Left hindlimb (tissue), 1 donor: ENCODE data around the gene THAP8.

Experiments
- DNase-seq: peaks from one replicate; pipeline ENCODE4 v3.0.0-alpha.2; 2018

THAP8 gene

DNA sequence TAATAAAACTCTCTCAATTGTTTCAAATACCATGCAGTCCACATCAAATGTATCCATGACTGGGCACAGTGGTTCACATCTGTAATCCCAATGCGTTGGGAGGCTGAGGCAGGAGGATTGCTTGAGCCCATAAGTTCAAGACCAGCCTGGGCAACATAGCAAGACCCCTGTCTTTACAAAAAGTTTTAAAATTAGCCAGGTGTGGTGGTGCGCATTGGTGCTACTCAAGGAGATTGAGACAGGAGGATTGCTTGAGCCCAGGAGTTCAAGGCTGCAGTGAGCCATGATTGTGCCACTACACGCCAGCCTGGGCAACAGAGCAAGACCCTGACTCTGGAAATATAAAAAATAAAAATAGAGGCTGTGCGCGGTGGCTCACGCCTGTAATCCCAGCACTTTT, 26.4 kb downstream of the THAP8 start:
- no peak for DNase-seq

DNA sequence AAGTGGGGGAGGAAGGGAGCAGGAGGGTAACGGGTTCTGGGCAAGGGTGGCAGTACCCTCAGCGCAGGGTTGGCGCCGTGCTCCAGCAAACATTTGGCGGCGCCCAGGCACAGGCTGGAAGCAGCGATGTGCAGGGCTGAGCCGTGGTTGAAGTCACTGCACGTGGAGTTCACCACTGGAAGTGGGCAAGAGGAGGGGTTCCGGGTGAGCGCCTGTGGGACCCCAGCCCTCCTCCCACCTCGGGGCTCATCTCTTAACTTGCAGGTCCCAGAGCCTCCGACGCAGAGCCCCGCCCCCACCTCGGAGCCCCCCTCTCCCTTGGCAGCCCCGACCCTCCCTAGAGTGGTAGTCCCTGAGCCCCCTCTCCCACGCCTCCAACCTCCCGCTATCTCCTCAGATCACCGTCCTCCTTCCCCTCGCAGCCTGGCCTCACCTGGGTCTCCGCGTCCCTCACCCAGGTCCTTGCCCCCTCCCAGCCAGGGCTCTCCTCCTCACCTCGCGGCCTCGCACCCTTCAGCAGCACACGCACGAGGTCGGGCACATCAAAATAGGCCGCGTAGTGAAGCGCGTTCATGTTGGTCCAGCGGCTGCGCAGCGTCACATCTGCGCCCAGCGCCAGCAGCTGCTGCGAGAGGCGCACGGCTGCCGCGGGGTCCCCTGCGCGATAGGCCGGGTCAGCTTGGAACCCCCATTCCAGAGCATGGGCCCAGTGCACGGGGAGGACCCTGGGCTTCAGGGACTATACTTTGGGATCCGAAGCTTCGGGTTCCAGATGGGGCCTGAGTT, 27.8 kb downstream of the THAP8 start:
- DNase-seq, result no peak

DNA sequence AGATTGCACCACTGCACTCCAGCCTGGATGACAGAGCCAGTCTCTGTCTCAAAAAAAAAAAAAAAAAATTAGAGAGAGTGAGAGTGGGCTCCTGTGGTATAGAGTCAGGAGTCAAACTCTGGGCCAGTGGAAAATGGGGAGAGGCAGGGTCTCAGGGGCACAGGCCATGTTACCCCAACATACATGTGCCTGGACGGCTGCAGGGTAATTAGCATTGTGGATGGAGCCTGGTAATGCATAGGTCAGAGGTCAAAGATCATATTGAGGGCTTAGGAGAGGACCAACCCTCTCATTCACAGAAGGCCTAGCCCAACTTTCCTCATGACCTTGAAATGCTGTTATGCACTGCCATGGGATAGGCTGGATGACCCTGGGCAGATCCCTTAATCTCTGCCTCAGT, 28.5 kb downstream of the THAP8 start:
- DNase-seq, result peak; percentile 2

DNA sequence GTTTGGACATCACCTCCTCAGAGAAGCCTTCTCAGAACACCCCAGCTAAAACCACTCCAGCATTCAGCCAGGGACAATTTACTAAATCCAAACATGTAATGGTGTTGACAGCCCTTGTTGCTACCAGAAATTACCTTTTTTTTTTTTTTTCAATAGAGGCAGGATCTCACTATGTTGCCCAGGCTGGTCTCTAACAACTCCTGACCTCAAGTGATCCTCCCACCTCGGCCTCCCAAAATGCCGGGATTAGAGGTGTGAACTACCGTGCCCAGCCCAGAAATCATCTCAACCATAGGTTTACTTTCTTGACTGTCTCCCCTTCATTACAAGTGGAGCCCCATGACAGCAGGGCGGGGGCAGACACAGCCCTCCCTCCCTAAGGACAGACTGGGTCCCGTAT, 30.7 kb downstream of the THAP8 start:
- peak; percentile 13 for DNase-seq

DNA sequence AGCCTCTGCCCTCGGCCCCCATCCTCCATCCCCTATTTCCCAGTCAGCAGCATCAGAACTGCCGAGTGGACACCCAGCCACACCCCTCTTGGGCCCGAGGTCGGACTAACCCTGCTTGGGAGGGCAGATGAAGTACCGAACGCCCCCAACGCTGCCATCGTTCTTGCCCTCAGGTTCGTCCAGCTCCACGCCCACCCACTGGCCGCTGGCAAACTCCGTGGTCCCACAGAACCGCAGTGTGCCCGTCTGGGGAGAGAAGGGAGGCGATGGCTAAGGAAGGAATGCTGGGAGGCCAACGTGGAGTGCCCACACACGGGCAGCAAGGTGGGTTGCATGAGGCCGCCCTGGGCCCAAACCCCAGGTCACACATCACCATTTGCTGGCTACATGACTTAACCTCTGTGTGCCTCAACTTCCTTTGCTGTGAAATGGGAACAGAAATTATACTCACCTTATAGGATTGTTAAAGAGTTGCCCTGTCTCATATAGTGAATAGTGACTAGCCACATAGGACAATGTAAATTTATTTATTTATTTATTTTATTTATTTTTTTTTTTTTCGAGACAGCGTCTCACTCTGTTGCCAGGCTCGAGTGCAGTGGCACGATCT, 34.9 kb downstream of the THAP8 start:
- DNase-seq, result no peak

DNA sequence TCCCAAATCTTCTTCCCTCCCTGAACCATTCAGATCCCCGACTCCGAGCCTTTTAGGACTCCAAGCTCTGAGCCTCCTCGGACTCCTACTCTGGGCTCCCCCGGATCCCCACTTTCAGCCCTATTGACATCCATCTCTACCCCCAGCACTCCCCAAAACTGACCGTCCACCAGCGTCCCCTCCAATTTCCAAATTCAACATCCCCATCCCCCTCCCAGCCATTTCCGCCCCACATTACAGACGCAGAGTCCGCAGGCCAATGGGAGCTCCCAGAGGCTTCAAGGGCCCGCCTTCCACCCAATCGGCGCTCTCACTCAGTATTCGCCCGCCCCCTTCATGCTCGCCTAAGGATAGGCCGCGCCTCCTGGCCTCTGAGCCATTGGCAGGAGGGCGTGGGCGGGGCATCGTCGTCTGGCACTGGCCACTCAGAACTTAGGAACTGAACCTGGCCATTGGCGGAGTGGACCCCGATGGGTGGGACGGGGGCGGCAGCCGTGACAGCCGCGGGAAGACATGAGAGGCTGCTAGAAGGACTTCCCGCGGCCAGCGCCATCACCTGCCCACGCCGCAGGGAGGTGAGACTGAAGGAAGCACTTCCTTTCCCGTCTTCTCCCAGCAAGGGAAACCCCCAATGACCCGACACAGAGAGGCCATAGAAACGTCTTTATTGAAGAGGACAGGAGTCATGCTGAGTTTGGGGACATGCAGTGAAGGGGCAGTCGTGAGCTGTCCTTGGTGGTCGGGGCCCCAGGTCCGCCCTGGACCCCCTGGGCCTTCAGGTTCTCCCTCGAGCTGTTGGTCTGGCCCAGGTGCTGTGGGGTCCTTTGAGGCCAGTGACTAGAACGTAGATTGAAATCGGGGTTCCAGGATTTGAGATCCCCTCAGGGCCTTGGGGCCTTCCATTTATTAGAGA, 39.8 kb downstream of the THAP8 start, which contains the start of gene ALKBH6:
Gene ALKBH6, minus strand, starts transcription at position 202 of the 913 bp plus-strand sequence. CDS start 816 bp downstream, outside the sequence.
- DNase-seq, result peak; percentile 99

DNA sequence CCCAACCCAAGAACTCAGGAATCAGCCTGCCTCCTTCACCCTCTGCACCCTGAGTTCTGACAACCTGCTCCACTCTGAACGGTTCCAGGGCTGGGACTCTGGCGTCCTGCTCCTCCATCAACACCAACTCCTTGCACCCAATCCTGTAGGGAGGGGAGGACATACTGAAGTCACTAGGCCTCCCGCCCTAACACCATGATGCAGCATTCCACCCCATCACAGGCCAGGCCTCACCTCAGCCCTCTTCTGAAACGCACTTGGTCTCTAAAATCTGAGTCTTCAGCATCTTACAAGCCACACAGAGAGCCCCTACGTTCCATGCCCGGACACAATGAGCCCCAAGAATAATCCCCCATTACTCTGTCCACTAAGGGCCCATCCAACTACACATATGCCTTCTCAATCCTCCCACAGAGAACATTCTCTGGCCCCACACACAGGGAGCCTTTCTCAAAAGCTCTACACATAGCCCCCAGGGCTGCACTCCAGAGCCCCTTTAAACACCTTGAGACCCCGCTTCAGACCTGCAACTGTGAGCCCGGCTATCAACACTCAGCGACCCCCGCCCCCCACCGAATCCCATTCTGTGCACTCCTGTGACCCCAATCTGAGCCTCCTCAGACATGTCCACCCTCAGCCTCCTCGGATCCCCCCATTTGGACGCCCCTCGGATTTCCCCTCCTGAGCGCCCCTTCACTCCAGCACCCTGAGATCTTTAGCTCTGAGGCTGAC, 40.6 kb downstream of the THAP8 start:
- no peak for DNase-seq

DNA sequence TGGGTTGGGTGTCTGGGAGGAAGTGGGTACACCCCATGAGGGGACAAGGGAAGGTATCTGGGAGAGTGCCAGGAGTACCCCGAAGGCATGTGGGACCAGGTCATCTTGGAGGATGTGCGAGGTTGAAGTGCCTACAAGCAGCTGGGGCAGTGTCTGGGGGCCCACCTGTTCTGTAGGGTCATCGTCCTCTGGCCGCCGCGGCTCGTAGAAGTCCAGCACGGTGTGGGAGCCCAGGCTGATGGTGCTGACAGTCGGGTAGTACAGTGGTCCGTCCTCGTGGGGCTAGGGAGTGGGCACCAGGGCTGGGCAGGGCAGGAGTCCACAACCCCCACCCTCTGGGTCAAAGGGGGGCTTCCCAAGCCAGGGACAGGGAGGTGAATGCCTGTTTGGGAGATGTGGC, 43.7 kb downstream of the THAP8 start:
- DNase-seq, result no peak

DNA sequence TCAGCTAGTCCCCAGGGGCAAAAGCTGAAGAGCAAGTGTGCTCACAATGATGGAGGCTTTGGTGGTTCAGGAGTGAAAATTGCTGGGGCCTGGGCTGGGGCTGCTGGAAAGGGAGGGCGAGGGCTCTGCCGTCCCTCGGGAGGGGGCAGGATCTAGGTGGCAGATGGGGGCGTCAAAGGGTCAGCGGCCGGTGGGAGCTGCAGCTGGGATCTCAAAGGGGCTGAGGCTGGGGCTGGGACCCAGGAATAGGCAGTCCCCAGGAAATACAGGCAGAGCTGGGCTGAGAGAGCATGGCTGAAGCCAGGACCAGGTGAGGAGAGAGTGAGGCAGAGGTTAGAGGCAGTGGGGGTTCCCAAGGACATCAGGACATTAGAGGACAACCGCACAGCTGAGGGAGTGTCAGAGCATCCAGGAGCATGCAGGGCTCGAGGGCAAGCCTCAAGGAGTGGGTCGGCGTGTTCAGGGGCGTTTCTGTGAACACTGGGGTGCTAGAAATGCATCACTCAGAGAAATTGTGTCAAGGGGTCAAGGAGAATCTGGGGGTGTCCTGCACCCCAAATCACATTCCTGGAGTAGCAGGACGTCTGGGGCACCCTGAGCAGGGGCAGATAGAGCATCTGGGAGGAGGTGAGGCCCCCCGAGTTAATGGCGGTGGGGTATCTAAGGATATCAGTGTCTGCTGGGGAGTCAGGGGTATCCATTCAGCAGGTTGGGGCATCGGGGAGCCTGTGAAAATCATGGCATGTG, 44.3 kb downstream of the THAP8 start:
- DNase-seq, result no peak

DNA sequence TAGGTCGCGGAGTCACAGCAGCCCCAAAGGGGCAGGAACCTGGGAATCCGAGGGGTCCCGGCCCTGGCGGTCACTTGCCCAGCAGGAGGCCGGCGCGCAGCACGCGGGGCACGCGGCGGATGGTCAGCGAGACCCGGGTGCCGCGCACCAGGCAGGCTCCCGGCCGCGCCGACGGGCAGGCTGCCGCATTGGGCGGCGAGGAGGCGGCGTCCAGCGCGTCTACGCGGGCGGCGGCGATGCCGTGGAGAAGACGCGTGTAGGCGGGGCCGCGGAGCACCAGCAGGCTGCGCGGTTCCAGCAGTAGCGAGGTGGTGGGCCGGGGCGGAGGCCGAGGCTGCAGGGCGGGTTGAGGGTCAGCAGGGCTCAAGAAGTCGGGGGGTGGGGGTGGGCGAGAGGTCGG, 44.9 kb downstream of the THAP8 start:
- DNase-seq, result peak; percentile 68

DNA sequence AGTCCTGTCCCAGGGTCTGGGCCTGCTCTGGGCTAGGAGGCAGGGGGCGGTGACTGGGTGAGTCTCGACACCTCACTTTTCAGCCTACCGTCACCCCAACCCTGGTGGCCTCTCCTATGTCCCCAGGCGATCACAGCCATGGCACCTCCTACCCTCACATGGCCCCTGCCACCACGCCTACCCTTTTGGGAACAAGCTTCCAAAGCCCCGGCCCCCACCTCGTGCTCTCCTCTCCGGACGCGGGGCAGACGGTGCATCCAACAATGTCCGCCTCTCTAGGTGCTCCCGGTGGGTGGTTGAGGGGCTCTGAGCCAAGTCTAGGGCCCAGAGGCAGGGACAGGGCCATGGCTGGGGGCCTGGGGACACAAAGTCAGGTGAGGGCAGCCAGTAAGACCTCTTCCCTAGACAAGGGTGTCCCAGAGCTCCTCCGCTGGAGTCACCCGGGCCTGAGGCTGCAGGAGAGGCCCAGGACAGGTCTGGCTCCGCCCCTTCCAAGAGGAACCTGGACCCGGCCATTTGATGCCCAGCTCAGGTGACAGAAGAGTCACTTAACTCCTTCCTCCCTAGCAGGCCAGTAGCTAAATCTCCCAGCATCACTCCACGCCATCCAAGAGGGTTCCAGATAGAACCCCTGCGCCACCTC, 45.6 kb downstream of the THAP8 start, which contains the start of gene SYNE4:
Gene SYNE4, minus strand, starts transcription at position 478 of the 643 bp plus-strand sequence. Its CDS starts 132 bp downstream, at position 346.
- DNase-seq, result no peak

DNA sequence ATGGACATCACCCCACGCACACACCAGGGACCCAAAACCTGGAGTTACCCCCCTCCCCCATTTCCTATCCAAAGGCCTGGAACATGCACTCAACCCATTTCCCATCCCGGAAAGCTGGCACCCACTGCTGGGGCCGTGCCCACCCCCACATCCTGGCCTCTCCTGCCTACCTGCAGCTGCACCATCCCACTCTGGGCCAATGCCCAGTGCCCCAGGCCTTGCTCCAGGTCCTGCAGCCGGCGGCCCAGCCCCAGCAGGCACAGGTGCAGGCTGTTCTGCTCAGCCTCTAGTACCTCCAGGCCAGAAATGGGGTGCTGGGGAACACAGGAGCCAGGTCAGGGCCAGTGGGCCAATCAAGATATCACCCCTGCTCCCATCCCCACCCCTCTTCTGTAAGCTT, 47.1 kb downstream of the THAP8 start:
- no peak for DNase-seq

DNA sequence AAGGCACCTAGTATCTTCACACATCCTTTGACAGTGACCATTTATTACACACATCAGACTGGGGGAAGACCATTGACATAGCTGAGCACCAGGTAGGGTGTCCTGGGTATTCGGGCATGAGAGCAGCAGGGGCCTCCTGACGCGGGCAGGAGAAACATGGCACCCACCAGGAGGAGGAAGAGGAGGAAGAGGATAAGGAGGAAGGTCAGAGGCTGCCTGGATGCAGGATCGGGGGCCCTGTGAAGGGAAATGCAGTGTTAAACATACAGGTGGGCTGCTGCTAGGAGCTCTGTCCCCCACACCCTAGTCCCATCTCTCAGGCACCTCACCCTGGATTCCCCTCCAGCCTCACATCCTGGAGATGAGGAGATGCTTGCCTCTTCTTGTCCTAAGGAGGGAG, 50.8 kb downstream of the THAP8 start:
- DNase-seq, result no peak

DNA sequence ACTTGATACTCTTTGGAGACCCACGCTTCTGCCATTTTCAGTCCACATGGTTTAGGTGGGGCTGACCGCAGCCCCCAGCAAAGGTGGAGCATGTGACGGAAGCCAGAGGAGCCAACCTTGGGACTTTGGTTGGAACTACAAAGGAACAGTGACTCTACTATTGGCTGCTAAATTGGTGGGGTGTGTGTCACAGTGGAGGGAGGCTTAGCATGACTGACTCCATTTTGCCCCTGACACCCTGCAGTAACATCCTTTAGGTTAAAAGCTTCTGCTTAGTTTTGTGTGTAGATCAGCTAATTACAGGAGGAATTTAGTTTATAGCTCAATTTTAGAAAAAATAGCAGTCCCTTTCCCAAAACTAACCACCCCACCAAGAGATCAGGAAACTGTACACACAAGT, 52.5 kb downstream of the THAP8 start:
- no peak for DNase-seq

DNA sequence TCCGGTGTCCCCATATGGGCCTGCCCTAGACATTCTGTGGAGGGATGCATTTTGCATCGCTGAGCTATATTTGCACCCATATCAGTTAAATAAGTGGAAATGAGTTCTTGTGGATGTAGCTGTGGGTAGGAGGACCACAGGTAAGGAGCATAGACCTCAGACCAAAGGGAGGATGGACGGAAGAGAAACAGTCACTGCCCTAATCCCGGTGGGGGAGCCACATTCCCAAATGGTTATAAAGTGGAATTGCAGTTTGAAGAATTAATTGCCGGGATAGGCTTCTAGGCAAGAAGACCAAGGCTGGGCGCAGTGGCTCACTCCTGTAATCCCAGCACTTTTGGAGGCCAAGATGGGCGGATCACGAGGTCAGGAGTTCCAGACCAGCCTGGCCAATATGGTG, 57.3 kb downstream of the THAP8 start:
- DNase-seq, result no peak

DNA sequence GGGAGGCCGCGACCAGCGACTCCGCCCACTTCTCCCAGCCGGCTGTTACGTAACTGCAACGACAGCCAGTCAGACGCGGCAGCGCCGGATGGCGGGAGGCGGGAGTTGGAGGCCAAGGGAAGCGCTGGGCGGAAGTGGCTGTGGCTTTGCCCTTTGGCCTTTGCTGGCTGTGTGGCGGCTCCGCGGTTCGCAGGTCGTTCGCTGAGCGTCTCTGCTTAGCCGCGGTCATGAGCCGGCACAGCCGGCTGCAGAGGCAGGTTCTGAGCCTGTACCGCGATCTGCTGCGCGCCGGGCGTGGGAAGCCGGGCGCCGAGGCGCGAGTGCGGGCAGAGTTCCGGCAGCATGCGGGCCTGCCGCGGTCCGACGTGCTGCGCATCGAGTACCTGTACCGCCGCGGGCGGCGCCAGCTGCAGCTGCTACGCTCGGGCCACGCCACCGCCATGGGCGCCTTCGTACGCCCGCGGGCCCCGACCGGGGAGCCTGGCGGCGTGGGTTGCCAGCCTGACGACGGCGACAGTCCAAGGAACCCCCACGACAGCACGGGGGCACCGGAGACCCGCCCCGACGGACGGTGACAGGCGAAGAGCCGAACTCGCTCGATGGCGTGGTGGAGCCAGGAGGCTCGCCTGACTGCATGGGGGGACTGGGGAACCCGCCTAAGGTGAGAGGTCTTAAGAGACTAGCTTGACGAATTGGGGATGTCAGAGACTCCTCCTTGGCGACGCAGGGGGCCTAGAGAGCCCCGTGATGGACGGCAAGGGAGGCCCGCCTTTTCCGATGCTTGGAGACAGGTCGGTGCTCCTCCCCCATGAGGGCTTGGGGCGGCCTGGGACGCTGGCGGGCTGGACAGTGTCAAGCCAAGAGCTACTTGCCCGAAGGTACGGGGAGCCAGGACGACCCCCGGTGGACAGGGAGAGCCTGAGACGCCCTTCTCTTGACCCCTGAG, 58.8 kb downstream of the THAP8 start, which contains the start of gene SDHAF1:
Gene SDHAF1, plus strand, starts transcription at position 141 of the 946 bp plus-strand sequence. Its CDS starts 87 bp downstream, at position 228.
- DNase-seq, result peak; percentile 94

DNA sequence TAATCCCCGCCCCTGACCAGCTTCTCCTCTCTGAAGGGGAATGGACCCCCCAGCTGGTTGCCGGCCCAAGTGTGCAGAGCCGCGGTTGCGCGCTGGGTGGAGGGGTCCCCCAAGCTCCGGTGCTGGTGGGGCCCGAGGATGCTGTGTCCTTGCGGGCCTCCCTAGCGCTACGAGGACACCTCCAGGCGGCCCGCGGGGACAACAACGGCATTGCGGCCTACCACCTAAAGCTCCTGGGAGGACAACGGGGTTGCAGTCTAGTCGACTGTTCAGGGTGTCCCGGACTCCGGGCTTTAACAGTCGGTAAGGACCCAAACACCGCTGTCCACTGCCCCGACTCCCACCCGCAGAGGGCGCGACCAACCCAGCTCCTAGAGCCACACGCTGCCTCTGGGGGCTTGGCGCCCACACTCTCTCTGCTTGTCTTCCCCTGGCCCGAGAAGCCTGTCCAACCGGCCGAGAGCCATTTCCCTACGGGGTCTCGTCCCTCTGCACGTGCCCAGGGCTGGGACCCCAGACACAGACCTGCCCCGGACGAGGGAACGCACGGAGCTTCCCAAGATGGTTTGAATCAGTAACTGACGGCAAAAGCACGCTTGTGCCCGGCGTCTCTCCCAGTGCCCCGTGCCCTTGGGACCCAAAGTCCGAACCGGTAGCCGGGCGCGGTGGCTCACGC, 60.0 kb downstream of the THAP8 start:
- peak; percentile 53 for DNase-seq

DNA sequence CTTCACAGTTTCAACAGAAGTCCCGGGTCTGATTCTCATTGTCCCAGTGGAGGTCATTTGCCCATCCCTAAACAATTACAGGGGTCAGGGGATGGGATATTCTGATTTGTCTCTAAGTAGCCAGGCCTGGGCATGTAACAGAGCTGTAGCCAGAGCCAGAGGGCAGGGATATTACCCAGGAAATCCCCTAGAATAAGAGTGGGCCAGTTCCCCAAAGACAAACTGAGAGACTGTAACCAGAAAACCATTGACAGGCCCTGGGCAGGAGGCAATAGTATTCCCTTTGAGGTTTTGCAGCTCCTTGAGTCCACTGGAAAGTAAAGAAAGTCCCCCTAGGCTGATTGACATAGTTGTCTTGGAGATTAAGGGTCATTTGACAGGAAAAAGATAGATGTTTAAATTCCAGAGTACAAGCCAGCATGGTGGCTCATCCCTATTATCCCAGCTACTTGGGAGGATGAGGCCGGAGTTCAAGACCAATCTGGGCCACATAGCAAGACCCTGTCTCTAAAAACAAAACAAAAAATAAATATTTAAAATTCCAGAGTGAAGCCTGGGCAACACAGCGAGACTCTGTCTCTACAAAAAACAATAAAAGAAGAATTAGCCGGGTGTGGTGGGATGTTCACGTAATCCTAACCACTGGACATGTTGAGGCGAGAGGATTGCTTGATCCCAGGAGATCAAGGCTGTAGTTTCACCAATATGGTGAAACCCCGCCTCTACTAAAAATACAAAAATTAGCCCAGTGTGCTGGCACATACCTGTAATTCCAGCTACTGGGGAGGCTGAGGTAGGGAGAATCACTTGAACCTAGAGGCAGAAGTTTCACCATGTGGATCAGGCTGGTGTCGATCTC, 60.9 kb downstream of the THAP8 start:
- peak; percentile 8 for DNase-seq
